ENCODE data around the gene RNF6.
A peak's percentile ranks its signal among the peaks of the same experiment; 100 is the strongest.

RNF6 gene

DNA sequence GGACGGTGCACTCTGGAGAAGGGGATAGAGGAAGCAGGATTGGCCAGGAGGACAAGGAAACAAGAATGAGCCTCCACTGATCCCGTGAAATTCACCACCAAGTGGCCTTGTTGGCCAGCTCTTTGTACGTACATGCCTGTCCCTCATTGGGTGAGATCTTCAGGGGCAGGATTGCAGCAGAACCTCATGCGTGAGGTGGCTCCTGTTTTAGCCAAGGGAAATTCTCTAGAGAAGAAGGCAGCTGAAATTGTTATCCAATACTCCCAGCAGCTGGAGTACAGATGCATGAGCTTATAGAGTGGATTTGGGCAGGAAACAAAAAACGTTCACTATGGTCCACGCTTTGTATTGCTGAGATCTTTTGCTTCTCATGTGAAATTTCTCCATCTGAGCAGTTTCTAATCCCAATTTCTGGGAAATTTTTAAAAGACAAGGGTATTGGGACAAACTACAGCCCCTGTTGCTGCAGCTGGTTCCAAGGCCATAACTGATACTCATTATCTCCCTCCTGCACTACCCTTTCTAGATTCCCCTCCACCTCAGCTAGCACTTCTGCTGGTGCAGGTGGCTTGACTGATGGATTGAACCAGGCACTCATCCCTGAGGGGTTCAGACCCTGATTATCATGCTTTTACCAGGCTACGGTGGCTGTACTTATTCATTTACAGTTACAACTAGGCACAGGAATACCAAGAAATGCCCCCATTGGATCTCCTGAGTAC lies 3.9 kb upstream of the RNF6 start:
- no peak for DNase-seq

DNA sequence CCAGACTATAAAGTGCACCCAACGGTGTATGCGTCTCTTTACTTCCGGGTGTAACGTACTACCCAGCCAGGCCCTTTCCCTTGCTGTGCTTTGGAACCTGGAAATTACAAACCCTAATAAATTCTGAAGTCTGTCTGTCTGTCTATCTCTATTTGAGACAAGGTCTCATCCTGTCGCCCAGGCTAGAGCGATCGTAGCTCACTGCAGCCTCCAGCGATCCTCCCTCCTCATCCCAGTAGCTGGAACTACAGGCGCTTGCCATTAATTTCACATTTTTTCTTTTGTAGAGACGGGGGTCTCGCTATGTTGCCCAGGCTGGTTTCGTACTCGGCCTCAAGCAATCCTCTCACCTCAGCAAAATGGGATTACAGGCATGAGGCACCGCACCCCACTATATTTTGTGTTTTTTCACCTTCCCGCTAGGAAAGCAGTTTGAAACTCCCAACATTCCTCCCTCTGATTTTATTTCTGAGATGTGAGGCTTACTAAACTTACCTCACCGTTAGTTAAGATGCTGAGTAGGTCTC lies 469 bp upstream of the RNF6 start:
- DNase-seq: no peak

DNA sequence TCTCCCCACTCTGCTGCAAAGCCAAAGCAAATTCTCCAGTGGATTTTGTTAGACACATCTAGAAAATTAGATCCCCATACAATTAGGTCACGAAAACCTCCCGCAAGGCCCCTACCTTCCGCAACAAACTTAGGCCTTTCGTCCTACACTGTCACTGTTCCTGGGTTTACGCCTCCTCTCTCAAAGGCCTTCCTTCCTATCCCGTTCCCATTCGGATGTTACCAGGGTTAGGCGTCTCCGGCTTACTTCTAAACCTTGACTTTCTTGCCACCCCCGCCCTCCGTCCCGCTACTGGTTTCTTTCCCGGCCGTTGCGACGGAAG lies 754 bp downstream of the RNF6 start:
- no peak for DNase-seq

DNA sequence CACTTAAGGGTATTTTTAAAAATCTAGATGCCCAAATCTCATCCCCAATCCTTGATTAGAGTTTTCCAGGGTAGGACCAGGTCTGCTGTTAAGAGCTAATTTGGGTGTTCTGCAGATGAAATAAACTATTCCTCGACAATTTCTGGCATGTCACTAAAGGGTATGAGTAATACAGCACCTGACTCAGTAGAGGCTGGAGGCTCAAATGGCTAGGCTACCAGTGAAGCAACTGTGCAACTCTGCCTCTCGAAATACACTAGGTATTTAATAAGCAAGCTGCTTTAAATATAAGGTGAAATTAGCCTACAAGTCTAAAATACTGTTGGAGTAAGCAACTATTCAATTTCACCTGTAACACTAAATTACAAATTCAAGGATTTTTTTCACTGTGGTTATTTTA lies 1.5 kb downstream of the RNF6 start:
- no peak for DNase-seq

DNA sequence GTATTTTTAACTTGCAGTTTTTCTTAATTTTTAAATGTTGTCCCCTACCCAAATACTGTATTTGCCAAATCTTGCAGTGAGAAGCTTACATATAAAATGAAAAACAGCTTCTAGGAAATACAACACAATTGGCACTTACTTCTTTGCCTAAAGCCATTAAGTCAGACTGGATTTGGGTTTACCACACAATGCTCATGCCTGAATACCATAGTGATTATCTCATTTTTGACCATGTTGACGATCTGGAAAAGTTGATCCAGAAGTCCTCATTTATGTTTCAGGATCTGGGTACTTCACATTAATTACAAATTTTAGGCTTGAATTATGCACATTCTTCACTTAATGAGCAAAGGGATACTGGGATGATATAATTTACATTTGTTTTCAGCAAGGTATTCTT lies 2.4 kb downstream of the RNF6 start:
- no peak for DNase-seq

DNA sequence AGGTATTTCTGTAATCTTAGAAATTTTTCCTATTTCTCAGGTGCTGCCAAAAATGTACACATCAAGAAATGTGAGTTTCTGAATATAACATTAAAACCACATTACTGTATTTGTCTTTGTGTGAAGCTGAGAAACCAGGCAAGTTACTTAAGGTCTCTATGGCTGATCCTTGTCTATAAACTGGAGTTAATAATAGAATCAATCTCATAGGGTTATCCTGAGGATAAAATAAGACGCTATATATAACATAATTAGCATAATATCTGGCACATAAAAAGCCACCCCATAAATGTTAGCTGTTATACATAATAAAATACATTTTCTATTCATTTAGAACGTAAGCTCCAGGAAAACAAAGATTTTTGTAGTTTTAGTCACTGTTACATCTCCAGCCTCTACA lies 6.1 kb downstream of the RNF6 start:
- no peak for DNase-seq

DNA sequence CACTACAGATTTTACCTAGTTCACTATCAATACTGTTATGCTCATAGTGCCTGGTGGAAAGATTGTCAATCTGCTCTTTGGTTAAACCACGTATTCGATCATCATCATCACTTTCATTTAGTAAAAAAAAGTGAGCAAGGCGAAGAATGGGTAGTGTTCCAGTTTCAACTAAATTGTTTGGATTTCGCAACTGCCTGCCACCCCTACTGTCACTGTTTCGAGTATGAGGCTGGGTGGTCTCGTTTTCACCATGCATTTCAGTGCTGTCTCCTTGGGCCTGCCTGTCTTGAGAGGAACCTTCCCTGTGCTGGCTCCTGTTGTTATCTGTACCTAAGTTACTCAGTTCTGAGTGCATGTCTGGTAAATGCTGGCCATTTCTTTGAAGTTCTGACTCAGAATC lies 8.1 kb downstream of the RNF6 start:
- DNase-seq: no peak

DNA sequence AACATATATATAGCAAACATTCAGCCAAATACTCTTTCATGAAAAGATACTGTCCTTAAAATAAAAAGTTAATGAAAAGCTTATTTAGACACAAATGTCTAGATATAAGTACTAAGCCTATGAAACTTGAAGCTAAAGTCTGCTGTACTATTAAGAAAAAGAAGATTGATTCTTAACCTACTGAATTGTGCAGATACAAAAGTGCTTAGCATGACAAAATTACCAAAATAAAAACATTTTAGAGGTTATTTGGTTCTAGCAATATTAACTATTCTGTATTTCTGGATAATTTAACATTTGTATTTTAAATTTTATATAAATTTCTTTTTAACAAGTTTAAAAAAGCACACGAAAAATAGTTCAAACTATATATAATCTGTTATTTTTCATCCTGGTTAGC lies 8.8 kb downstream of the RNF6 start:
- DNase-seq: no peak

DNA sequence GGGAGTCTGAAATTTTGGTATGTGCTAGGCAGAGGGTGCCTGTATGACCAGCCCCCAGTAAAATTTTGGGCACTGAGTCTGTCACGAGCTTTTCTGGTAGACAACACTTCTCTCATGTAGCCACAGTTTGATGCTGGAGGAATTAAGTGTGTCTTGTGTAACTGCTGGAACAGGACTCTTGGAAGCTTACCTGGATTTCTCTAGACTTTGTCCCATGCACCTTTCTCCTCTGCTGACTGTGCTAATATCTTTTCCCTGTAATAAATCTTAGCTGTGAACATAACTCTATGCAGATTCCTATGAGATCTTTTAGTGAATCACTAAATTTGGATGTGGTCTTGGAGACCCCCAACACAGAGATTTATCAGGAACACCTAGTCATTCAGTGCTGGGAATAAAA lies 13.8 kb downstream of the RNF6 start:
- no peak for DNase-seq

DNA sequence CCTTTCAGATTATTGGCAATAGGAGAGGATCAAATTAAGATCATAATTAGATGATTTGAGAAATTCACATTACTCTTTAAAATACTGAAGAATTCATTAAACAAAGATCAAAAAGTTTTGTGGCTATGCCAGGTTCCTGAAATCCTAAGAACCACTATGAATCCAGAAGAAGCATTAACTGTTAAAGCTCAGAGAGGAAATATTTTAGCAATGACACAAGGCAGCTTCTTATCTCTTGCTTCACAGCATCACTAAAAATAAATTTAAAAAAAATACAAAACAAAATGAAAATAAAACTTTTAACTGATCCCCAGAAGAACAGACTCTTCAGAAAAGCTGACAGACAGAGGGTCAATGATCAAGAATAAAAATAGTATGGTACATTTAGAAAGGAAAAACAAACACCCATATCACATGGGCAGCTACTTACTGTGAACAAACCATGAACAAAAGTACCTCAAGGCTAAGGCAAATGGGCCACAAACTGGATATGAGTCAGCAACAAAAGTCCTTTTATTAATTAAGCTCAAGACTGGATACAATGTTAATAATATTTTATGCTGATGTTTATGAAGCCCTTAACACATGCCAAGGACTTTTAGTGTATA lies 19.6 kb downstream of the RNF6 start:
- no peak for DNase-seq

DNA sequence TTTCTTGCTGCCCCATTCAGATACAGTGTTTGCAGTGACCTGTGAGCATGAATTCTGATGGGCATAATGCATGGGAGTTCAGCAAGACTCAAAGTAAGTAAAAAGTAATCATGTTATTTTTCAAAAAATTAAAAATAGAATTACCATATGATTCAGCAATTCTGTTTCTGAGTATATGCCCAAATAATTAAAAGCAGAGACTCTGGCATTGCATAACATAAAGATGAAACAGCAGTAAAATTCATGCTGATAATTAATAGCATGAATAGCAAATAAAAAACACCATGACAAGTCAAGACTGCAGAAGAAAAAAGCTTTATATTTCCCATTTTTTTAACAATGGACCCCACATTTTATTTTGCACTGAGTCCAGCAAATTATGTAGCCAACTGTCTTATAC lies 21.3 kb downstream of the RNF6 start:
- DNase-seq: no peak

DNA sequence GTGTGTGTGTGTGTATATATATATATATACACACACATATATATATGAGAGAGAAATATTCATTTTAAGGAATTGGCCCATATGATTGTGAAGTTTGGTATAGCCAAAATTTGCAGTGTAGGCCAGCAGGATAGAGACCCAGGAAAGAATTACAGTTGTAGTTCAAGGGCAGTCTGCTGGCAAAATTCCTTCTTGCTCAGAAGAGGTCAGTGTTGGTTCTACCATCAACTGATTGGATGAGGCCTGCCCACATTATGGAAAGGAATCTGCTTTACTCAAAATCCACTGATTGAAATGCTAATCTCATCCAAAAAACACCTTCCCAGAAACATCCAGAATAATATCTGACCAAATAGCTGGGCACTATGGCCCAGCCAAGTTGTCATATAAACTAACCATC lies 24.0 kb downstream of the RNF6 start:
- DNase-seq: no peak

DNA sequence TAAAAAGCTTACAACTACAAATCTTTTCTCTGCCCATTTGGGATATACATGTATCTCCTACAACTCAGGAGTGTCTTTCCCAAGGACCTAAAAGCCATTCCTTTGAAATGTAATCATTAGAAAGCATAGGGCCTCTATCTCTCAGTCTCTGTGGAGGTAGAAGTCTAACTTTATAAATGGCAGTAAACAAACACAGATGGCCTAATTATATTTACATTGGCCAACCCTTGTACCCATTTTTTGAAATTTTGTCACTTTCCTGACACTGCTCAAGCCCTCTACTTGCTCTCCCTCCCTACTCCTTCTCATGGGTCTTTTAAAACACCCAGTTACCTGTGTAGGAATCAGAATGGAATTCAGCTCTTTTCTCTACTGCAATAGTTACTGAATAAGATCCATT lies 24.8 kb downstream of the RNF6 start:
- no peak for DNase-seq

DNA sequence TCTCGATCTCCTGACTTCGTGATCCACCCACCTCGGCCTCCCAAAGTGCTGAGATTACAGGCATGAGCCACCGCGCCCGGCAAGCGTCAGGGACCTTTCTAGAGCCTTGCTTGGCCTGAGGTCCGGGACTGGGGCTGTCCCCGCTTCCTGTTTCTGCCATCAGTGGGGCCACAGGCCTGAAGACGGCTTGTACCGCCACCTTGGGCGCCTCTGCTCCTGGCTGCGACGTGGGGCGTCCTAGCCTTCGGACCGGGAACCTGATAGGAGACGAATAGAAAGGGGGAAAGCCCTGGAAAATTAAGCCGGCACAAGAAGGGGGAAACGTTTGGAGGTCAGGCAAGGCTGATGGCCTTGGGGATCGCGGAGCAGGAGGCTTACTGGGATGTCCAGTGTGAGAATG lies 35.1 kb downstream of the RNF6 start:
- DNase-seq: peak; percentile 10

DNA sequence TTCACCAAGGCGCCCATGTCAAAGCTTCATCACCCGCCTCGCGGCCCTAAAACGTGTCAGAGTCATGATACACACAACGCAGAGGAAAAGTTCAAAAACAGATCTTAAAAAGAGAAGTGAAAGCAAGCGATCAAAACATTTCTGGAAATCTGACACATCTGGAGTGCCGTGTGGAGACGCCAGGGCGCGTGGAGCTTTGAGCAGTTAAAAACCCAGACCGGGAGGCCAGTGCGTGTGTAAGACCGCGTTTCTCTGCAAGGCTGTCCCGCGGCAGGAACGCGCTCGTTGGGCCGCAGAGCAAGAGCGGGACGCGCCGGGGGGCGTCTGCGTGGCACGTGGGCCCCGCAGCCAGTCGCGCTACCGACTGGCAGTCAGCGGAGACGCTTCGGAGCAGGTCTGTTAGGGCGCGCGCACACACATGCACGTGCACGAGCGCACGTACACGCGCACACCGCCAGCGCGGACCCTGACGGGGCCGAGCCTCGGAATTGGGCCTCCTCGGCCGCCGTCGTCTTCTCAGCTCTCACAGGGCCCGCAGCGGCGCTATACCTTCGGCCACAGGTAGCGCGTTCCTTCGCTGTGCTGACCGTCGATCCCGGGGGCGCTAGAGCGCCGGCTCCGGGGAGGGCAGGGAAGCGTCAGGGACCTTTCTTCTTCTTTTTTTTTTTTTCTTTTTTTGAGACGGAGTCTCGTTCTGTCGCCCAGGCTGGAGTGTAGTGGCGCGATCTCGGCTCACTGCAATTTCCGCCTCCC lies 35.8 kb downstream of the RNF6 start:
- DNase-seq: peak; percentile 93

DNA sequence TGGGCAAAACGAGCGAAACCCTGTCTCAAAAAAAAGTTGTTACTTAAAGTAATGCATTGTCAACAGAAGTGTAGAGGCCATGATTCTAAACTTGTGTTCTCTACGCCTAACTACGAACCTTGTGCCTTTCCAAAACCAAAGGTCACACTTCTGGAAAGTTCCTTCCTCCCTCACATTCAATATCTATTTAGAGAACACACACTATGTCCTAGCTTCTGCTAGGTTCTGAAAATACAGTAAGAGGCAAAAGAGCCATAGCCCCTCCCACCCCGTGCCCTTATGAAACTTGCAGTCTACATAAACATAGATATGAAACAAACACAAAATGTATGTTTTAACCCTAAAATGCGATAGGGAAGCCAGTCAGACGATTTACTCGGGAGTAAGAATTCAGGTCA lies 36.4 kb downstream of the RNF6 start:
- no peak for DNase-seq

DNA sequence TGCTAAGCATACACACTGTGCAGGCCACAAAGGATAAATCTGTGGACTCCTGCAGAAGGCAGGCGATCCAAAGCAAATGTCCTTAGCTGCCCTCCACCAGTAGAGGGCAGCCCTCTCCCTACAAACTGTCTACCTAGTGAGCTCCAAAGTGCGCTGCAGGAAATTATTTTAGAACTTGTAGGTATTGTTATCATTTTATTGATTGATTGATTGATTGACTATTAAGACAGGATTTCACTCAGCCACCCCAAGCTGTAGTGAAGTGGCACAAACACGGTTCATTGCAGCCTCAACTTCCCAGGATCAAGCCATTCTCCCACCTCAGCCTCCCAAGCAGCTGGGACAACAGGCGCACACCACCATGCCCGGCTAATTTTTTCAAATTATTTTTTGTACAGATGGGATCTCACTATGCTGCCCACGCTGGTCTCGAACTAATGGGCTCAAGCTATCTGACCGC lies 37.3 kb downstream of the RNF6 start:
- peak; percentile 75 for DNase-seq

DNA sequence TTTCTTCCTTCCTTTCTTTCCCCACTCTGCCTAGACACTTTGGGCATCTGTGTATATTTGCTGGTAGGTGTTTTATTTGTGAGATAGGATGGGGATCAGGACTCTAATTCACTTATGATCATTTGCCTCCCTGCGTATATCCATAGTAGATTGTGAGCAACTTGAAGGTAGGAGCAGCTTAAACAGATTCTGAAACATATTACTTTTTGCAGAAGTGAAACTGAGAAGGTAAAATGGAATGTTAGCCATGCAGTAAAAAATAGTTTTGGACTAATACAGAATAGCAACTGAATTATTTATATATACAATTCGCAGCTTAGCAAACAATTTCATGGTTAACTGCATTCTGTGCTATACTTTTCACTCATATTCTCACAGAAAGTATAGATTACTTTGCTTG lies 38.7 kb downstream of the RNF6 start:
- no peak for DNase-seq

DNA sequence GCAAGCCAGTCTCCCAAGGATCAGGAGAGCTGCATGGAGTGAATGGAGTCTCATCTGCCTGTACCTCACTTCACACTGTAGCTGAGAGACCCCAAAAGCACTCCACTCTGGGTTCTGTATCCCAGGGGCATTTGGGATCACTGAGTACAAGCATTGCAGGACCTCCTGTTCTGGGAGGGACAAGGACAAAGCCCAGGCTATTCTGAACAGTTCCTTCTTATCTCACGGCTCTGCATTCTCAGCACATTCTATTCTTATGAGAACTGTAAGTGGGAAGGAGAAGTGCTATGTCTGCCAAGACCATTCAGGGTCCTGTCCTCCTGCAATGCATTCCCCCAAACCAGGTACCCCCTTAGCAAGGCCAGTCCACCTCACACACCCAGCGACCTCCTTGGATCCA lies 42.8 kb downstream of the RNF6 start:
- no peak for DNase-seq

DNA sequence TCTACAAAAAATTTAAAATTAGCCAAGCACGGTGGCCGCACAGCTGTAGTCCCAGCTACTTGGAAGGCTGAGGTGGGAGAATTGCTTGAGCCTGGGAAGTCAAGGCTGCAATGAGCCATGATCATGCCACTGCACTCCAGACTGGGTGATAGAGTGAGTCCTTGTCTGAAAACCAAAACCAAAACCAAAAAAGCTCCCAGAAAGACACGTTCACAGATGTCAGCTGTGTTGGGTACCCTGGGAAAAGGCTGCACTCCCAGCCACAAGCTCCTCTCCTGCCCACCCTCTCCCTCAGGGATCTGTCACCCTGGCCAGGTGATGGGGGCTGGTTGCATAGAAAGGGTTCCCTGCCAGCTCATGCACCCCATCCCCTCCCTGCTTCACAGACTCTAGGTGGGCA lies 53.3 kb downstream of the RNF6 start:
- no peak for DNase-seq

DNA sequence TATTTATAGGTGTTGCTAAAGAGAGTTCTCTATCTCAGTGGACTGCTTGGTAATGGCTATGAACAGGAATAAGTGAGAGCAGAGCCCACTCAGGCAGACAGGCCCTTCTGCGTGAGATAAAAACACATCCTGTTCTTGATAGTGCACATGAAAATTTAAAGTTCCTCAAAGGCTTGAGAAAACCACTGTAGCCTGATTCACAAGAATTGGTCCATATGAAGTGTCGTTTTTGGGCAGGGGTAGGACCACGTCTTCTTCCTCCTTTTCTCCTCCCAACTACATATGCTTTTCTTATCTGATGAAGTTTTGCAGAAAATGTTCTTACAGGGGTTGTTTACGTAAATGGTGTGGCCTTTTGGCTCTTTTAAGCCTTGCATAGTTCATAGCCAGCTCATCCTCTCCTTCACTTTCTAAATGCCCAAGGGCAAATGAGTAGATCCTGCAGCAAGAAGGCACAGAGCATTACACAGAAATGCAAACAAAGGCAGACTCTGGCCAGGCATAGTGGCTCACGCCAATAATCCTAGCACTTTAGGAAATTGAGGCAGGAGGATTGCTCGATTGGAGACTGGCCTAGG lies 53.8 kb downstream of the RNF6 start:
- DNase-seq: no peak

DNA sequence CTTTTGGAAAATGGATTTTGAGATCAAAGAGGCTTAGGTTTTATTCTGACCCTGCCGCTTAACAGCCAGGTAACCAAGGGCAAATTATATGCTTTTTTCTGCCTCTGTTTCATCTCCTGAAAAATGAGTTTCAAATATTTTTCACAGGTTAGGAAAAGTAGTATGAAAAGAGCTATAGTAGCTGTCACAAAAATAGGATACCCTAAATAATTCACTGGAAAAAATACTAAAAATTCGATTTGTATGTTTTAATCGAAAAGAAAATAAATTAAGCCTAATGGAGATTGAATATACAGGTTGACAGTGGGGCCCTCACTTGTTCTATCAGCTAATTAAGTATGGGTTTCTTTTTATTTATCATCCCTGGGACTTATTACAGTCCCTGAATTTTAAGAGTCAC lies 58.3 kb downstream of the RNF6 start:
- DNase-seq: no peak

Measured in activated CD4-positive, alpha-beta T cell treated with anti-CD3 and anti-CD28 coated beads for 48 hours (primary cell).